IMR-90 (cell line): Measurements from ENCODE around the gene TACR2. TPM values are rescaled to one million over a fixed set of nuclear protein-coding genes. Genes with fewer than 3 reads are reported as not detected.
A peak's percentile ranks its signal among the peaks of the same experiment; 100 is the strongest.

ENCODE experiments used
- ATAC-seq: fragments of 200-7000 bp; cut with Tn5 transposase; 2 replicates; pipeline ENCODE4 v1.9.1; 2020; ENCODE audit warnings: low read depth, mild to moderate bottlenecking, moderate library complexity
- BruUV-seq: library from RNA; stranded (reverse); fragments of 400-500 nt; replicated peaks from 2 replicates; lab custom pipeline; 2021; lab: Mats Ljungman, UMichigan
- CTCF ChIA-PET: fragments of 300-600 bp; formaldehyde crosslinking; extraction: SDS; loops from one replicate; lab custom pipeline; 2021; ENCODE audit warnings: antibody characterized with exemption; lab: Yijun Ruan, JAX
- POLR2A ChIA-PET: fragments of 300-600 bp; sonication (Branson Sonifier 250); formaldehyde crosslinking; loops from one replicate; lab custom pipeline; 2022; ENCODE audit warnings: antibody characterized with exemption; ENCODE audit not compliant: unreplicated experiment; lab: Charles Lee
- DNase-seq: peaks from one replicate; pipeline ENCODE4 v3.0.0; 2013
- H2AFZ ChIP-seq: replicated peaks from 2 replicates; pipeline ENCODE3; 2013; ENCODE audit warnings: low read length, mild to moderate bottlenecking; ENCODE audit not compliant: poor library complexity
- H2AK5ac ChIP-seq: 2 replicates; pipeline ENCODE4 v1.6.1; 2013; ENCODE audit warnings: low read depth, low read length, inconsistent platforms
- H2AK9ac ChIP-seq: replicated peaks from 2 replicates; pipeline ENCODE3; 2013; ENCODE audit warnings: mild to moderate bottlenecking, low read depth, low read length, moderate library complexity; ENCODE audit not compliant: poor library complexity
- H2BK120ac ChIP-seq: 2 replicates; pipeline ENCODE4 v1.6.1; 2013; ENCODE audit warnings: low read depth, low read length, inconsistent platforms
- H2BK15ac ChIP-seq: 3 replicates; pipeline ENCODE4 v1.6.1; 2013; ENCODE audit warnings: low read depth, low read length, inconsistent platforms
- H2BK20ac ChIP-seq: 2 replicates; pipeline ENCODE4 v1.6.1; 2013; ENCODE audit warnings: low read depth, mild to moderate bottlenecking, inconsistent platforms, low read length, moderate library complexity
- H2BK5ac ChIP-seq: 2 replicates; pipeline ENCODE4 v1.6.1; 2013; ENCODE audit warnings: mild to moderate bottlenecking, low read depth, low read length, inconsistent platforms; ENCODE audit not compliant: poor library complexity, severe bottlenecking
- H3K14ac ChIP-seq: replicated peaks from 2 replicates; pipeline ENCODE4 v1.6.1; 2013; ENCODE audit warnings: low read depth, low read length, inconsistent platforms
- H3K18ac ChIP-seq: 2 replicates; pipeline ENCODE4 v1.6.1; 2013; ENCODE audit warnings: low read depth, low read length, control low read depth
- H3K23ac ChIP-seq: 2 replicates; pipeline ENCODE4 v1.6.1; 2013; ENCODE audit warnings: low read depth, low read length, inconsistent platforms
- H3K27ac ChIP-seq: 2 replicates; pipeline ENCODE4 v1.5.1; 2013; ENCODE audit warnings: mild to moderate bottlenecking, control low read depth, low read length; ENCODE audit not compliant: insufficient read depth
- H3K27me3 ChIP-seq: 2 replicates; pipeline ENCODE4 v1.6.1; 2013; ENCODE audit warnings: low read length; ENCODE audit not compliant: control insufficient read depth, insufficient read depth
- H3K36me3 ChIP-seq: 2 replicates; pipeline ENCODE4 v1.6.1; 2013; ENCODE audit warnings: low read length, mixed read lengths; ENCODE audit not compliant: control insufficient read depth, insufficient read depth
- H3K4ac ChIP-seq: 2 replicates; pipeline ENCODE4 v1.6.1; 2013; ENCODE audit warnings: low read depth, low read length, inconsistent platforms
- H3K4me1 ChIP-seq: 2 replicates; pipeline ENCODE4 v1.6.1; 2013; ENCODE audit warnings: low read length, mixed read lengths; ENCODE audit not compliant: control insufficient read depth, insufficient read depth
- H3K4me2 ChIP-seq: 2 replicates; pipeline ENCODE4 v1.6.1; 2013; ENCODE audit warnings: low read depth, mild to moderate bottlenecking, control low read depth, low read length, moderate library complexity
- H3K4me3 ChIP-seq: 2 replicates; pipeline ENCODE4 v1.5.1; 2013; ENCODE audit warnings: low read depth, mild to moderate bottlenecking, control low read depth, low read length, moderate library complexity; ENCODE audit not compliant: insufficient read depth
- H3K56ac ChIP-seq: 2 replicates; pipeline ENCODE4 v1.6.1; 2013; ENCODE audit warnings: low read length, inconsistent platforms; ENCODE audit not compliant: insufficient read depth; ENCODE audit errors: extremely low read depth
- H3K79me1 ChIP-seq, 2 experiments: 2 replicates each; pipeline ENCODE4 v1.6.1; 2013; ENCODE audit warnings: low read length in 2 of 2, inconsistent platforms in 1 of 2, low read depth in 1 of 2
- H3K9ac ChIP-seq: 2 replicates; pipeline ENCODE4 v1.6.1; 2013; ENCODE audit warnings: low read depth, low read length, control low read depth
- H3K9me1 ChIP-seq: 2 replicates; pipeline ENCODE4 v1.6.1; 2013; ENCODE audit warnings: low read length, inconsistent platforms; ENCODE audit not compliant: insufficient read depth
- H3K9me3 ChIP-seq: 2 replicates; pipeline ENCODE4 v1.6.1; 2013; ENCODE audit warnings: low read length; ENCODE audit not compliant: control insufficient read depth, insufficient read depth
- H4K20me1 ChIP-seq: 2 replicates; pipeline ENCODE4 v1.6.1; 2013; ENCODE audit warnings: low read length, inconsistent platforms; ENCODE audit not compliant: insufficient read depth
- H4K5ac ChIP-seq: 2 replicates; pipeline ENCODE4 v1.6.1; 2013; ENCODE audit warnings: mild to moderate bottlenecking, low read depth, low read length, control low read depth
- H4K8ac ChIP-seq, 2 experiments: 2 replicates each; pipeline ENCODE4 v1.6.1; 2013; ENCODE audit warnings: low read depth in 2 of 2, low read length in 2 of 2, control low read depth in 1 of 2, inconsistent platforms in 1 of 2
- H4K91ac ChIP-seq: 2 replicates; pipeline ENCODE4 v1.6.1; 2013; ENCODE audit warnings: low read depth, low read length, inconsistent platforms; ENCODE audit not compliant: insufficient read depth
- SMC3 ChIP-seq: fragments of 150-350 bp; IDR thresholded peaks from 2 replicates; pipeline ENCODE4 v1.6.1; 2016; ENCODE audit warnings: low read depth, mild to moderate bottlenecking, antibody characterized with exemption, low read length, moderate library complexity
- USF2 ChIP-seq: fragments of 150-350 bp; IDR thresholded peaks from 2 replicates; pipeline ENCODE4 v1.6.1; 2017; ENCODE audit warnings: mild to moderate bottlenecking, antibody characterized with exemption, low read length, low read depth
- WGBS, 2 experiments: methylation state at CpG; one replicate each; pipeline versions ENCODE4 v1.1.5 to v1.1.7; 2013; ENCODE audit warnings: missing lambda C conversion rate in 2 of 2; ENCODE audit not compliant: insufficient read length in 1 of 2; ENCODE audit errors: extremely low coverage in 2 of 2; 5-methylcytosine and 5-hydroxymethylcytosine counted together
- dilution Hi-C: fragments of 300-500 bp; cut with HindIII; formaldehyde crosslinking; loops from one replicate; pipeline ENCODE4 v1.14.3; 2018; ENCODE audit warnings: low sequenced_read_pairs; ENCODE audit not compliant: unreplicated experiment
- in situ Hi-C: fragments of 300-500 bp; cut with MboI; formaldehyde crosslinking; loops from 3 replicates; pipeline ENCODE4 v1.14.3; 2019; ENCODE audit warnings: low sequenced_read_pairs, inconsistent platforms, mixed read lengths
- intact Hi-C: fragments of 100-400 bp; cut with micrococcal nuclease; formaldehyde crosslinking; loops from 2 replicates; pipeline ENCODE4 v1.10.0; 2022
- polyA plus RNA-seq, 3 experiments: library from polyadenylated mRNA; depleted of rRNA; stranded (reverse); fragments of >200 nt; gene quantifications; 2 replicates each; pipeline ENCODE4 v1.2.3, GENCODE V29; 2012; ENCODE audit warnings: low replicate concordance in 1 of 3
- total RNA-seq: library from RNA; depleted of rRNA; stranded (reverse); fragments of >200 nt; gene quantifications from 2 replicates; pipeline ENCODE4 v1.2.3, GENCODE V29; 2012

The TACR2 gene
- total and polyA plus RNA-seq, 2 of the 4 experiments (the other 2 are of a cell fraction): not detected

GRCh38 chr10:69425511-69426298, 9.0 kb upstream of the TACR2 start:
- Histone ChIP-seq H3K18ac (no peak overlapping the region), H3K4me2 (no peak overlapping the region), H2AK5ac (no peak overlapping the region), H3K4me3 (no peak overlapping the region), H2AFZ (no peak overlapping the region), H3K56ac (no peak overlapping the region), H3K27ac (no peak overlapping the region), H3K36me3 (no peaks in the 10 kb centered on the region), H3K4me1 (peaks cover 5% of the 10 kb centered on the region; the same call in 1 of the 2 replicates), H3K23ac (no peak overlapping the region), H4K20me1 (0 out of 2 replicates have a peak, but pooled peaks cover 4% of the 10 kb centered on the region), H3K9ac (no peak overlapping the region), H2BK15ac (no peak overlapping the region), H2BK120ac (no peak overlapping the region), H3K79me1 (no peaks in the 10 kb centered on the region), H4K91ac (no peak overlapping the region), H2BK5ac (no peak overlapping the region), H4K8ac (no peak overlapping the region), H2AK9ac (no peak overlapping the region), H3K4ac (no peak overlapping the region), H3K14ac (no peak overlapping the region), H3K27me3 (peaks cover 28% of the 10 kb centered on the region), H3K9me3 (no peaks in the 10 kb centered on the region), H3K9me1 (peaks cover 5% of the 10 kb centered on the region; the same call in 1 of the 2 replicates), H2BK20ac (no peak overlapping the region), H4K5ac (no peak overlapping the region)
- ATAC-seq: no peak
- intact Hi-C loops (loop anchor here (5.0 kb wide), 1 partner anchor 212 kb away; no protein-coding TSS in a partner anchor), dilution Hi-C loops (no loop called here), in situ Hi-C loops (loop anchor here (5.0 to 10.0 kb wide), 2 partner anchors 77 to 209 kb away; partner anchors contain the start of gene FAM241B)
- WGBS, 2 experiments: 20% methylated on average over 1 of the region's 5 CpGs; no CpG with 5 or more reads in 1 of the 2 experiments
- TF ChIP-seq SMC3: no peak
- TF ChIP-seq USF2: peak; percentile 63
- no TSS peak for BruUV-seq
- ChIA-PET POLR2A (no interaction called here), CTCF (interaction anchor here (1.2 kb wide), 1 partner anchor 90 kb away, joined by 3 read pairs; no protein-coding TSS in a partner anchor)
- no peak for DNase-seq
